Mucosa of stomach (tissue), 1 donor: Measurements from ENCODE around the gene MCF2L.
"Not testable (repeated sequence)": the region's sequence is repeated elsewhere in the genome, so short reads cannot be mapped to it uniquely, and the experiment has no call there.

Experiments used
- H3K27me3 ChIP-seq: one replicate; pipeline ENCODE4 v1.7.0; 2013; ENCODE audit warnings: mild to moderate bottlenecking, low read length; ENCODE audit not compliant: control insufficient read depth, insufficient read depth
- H3K36me3 ChIP-seq: one replicate; pipeline ENCODE4 v1.7.0; 2013; ENCODE audit warnings: low read length; ENCODE audit not compliant: control insufficient read depth, insufficient read depth
- H3K4me1 ChIP-seq: one replicate; pipeline ENCODE4 v1.7.0; 2013; ENCODE audit warnings: mild to moderate bottlenecking, low read length; ENCODE audit not compliant: control insufficient read depth, insufficient read depth
- H3K4me3 ChIP-seq: one replicate; pipeline ENCODE4 v1.7.0; 2013; ENCODE audit warnings: low read length
- H3K9ac ChIP-seq: one replicate; pipeline ENCODE4 v1.7.0; 2013; ENCODE audit warnings: mild to moderate bottlenecking, low read length, moderate library complexity
- H3K9me3 ChIP-seq: one replicate; pipeline ENCODE4 v1.7.0; 2013; ENCODE audit warnings: mild to moderate bottlenecking, low read length, moderate library complexity; ENCODE audit not compliant: control insufficient read depth
- donor health status: Pancreatic carcinoma.

Gene MCF2L

DNA sequence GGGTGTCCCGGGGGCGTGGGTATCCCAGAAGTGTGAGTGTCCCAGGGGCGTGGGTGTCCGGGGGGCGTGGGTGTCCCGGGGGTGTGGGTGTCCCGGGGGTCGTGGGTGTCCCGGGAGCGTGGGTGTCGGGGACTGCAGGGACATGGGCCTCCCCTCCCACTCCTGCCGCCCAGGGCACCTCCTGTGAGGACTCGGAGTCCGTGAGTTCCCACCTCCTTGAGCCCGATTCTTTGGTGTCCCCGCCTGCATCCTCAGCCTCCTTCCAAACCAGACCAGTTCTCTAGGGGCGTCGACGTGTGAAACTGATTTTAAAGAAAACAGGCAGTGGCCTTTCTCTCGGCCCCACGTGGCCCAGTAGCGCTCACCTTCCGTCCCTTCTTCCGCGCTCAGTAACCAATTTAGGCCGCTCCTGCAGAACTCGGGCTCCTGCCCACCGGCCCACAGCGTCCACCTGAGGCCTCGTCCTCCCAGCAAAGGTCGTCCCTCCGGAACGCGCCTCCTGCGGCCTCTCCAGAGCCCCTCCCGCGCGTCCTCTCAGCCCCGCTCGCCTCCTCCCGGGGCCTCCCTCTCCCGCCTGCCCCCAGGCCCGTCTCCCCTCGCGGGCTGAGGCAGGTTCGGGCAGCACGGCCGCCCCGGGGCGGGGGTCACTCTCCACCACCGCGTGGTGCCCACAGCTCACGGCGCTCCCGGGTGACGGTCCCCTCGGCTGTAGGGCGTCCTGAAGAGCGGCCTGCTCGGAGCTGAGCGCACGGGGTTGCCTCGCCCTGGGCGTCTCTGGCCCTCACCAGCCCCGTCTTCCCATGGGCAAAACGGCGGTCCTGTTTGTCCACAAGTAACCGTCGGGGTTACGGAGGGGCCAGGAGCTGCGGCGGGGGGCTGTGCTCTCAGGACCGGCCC lies 140.4 kb downstream of the MCF2L start:
- Histone ChIP-seq H3K36me3 (no peaks in the 10 kb centered on the region), H3K9me3 (no peaks in the 10 kb centered on the region), H3K4me1 (peaks cover 9% of the 10 kb centered on the region), H3K27me3 (peaks cover 31% of the 10 kb centered on the region), H3K9ac (no peak overlapping the region), H3K4me3 (no peak overlapping the region)

DNA sequence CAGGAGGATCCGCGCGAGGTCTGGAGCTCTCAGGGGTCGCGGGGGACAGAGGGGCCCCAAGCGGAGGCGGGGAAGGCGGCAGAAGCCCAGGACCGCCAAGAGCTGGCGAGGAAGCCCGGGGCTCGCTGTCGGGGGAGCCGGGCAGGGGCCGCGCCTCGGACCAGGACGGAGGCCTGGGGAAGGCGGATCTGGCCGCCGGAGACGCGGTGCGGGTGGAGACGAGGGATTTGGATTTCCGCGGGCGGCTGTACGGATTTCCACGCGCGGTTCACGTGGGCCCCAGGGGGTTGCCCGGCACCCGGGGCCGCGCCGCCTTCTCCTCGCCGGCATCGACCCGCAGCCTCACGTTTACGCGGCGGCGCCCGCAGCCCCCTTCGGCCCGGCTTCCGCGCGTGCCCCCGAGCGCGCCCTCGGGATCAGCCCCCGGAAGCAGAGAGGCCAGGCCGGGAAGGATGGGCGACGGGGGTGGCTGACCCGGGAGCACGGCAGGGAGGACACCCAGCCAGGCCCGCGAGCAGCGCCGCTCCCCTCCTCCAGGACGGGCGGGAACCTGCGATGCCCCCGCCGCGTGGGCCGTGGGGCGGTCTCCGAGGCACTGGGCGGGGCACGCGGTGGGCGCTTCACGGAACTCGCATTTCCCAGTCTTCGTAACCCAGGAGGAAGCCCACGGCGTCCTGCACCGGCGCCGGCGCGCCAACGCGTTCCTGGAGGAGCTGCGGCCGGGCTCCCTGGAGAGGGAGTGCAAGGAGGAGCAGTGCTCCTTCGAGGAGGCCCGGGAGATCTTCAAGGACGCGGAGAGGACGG lies 141.2 kb downstream of the MCF2L start:
- Histone ChIP-seq H3K9ac (no peak overlapping the region), H3K4me3 (no peak overlapping the region), H3K9me3 (no peaks in the 10 kb centered on the region), H3K36me3 (no peaks in the 10 kb centered on the region), H3K4me1 (peaks cover 7% of the 10 kb centered on the region), H3K27me3 (peaks cover 30% of the 10 kb centered on the region)

GRCh38 chr13:113110852-113111315 lies 141.9 kb downstream of the MCF2L start:
- Histone ChIP-seq H3K9ac (no peak overlapping the region), H3K9me3 (no peaks in the 10 kb centered on the region), H3K27me3 (peaks cover 28% of the 10 kb centered on the region)

DNA sequence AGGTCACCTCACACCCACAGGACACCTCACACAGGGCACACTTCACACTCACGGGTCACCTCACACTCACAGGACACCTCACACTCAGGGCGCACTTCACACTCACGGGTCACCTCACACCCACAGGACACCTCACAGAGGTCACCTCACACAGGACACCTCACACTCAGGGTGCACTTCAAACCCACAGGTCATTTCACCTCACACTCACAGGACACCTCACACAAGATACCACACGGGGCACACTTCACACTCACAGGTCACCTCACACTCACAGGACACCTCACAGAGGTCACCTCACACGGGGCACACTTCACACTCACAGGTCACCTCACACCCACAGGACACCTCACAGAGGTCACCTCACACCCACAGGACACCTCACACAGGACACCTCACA lies 142.8 kb downstream of the MCF2L start:
- not testable (repeated sequence) for H3K9ac ChIP-seq, H3K9me3 ChIP-seq, H3K36me3 ChIP-seq, H3K4me1 ChIP-seq, H3K4me3 ChIP-seq
- H3K27me3 ChIP-seq, result peaks cover 28% of the 10 kb centered on the region

More at GRCh38 chr13:113110852-113111315, 141.9 kb downstream of the MCF2L start:
- Histone ChIP-seq H3K4me3 (no peak overlapping the region), H3K36me3 (no peaks in the 10 kb centered on the region), H3K4me1 (peaks cover under 1% of the 10 kb centered on the region)

GRCh38 chr13:113112475-113112874 lies 143.5 kb downstream of the MCF2L start:
- H3K4me1 ChIP-seq, H3K4me3 ChIP-seq, H3K9ac ChIP-seq, H3K36me3 ChIP-seq, H3K9me3 ChIP-seq: not testable (repeated sequence)
- peaks cover 28% of the 10 kb centered on the region for H3K27me3 ChIP-seq

- Histone ChIP-seq H3K4me3 (no peak overlapping the region), H3K9me3 (no peaks in the 10 kb centered on the region), H3K4me1 (no peaks in the 10 kb centered on the region), H3K36me3 (no peaks in the 10 kb centered on the region), H3K9ac (no peak overlapping the region), H3K27me3 (peaks cover 28% of the 10 kb centered on the region)
These were observed 144.2 kb downstream of the MCF2L start for GRCh38 chr13:113112893-113113845.

- no peaks in the 10 kb centered on the region for H3K4me1 ChIP-seq
- no peaks in the 10 kb centered on the region for H3K9me3 ChIP-seq
- H3K36me3 ChIP-seq, result no peaks in the 10 kb centered on the region
- no peak overlapping the region for H3K4me3 ChIP-seq
- H3K27me3 ChIP-seq, result peaks cover 28% of the 10 kb centered on the region
- no peak overlapping the region for H3K9ac ChIP-seq
These were observed 144.8 kb downstream of the MCF2L start for GRCh38 chr13:113113846-113114271.

DNA sequence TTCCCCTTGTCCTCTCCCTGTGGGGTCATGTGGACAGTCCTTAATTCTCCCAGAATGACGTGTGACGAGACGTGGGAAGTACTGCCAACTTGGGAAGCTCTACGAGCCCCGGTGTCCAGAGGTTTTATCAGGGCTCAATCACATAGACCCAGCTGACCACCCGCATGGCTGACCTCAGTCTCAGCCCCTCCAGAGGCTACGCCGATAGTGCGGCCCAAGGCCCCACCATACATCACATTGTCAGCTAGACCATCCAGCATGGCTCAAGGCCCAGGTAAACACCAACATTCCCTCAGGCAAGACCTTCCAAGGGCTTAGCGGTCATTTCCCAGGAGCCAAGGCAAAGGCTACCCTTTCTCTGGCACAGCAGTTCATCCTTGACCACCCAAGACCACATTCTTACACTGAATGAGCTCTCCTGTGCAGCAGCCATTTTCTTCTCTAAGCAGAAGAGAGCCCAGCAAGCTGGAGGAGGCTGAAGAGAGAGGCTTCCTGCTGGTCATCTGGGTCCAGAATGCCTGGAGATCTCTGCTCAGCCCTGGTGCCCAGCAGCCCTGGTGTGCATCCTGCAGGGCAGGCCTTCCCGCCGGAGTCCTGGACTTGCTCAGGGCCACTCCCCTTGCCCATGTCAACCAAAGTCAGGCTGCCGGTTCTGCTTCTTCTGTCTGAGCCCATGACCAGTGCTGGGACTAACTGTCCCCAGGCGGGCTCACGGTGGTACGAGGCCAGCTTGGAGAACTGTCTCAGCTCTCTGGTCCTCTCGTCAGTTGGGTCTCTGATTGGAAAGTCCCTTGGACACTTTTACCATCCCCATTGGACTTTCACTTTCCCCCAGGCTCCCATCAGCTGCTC lies 145.7 kb downstream of the MCF2L start:
- Histone ChIP-seq H3K27me3 (peaks cover 21% of the 10 kb centered on the region), H3K9ac (no peak overlapping the region), H3K9me3 (no peaks in the 10 kb centered on the region), H3K36me3 (no peaks in the 10 kb centered on the region), H3K4me1 (no peaks in the 10 kb centered on the region), H3K4me3 (no peak overlapping the region)

DNA sequence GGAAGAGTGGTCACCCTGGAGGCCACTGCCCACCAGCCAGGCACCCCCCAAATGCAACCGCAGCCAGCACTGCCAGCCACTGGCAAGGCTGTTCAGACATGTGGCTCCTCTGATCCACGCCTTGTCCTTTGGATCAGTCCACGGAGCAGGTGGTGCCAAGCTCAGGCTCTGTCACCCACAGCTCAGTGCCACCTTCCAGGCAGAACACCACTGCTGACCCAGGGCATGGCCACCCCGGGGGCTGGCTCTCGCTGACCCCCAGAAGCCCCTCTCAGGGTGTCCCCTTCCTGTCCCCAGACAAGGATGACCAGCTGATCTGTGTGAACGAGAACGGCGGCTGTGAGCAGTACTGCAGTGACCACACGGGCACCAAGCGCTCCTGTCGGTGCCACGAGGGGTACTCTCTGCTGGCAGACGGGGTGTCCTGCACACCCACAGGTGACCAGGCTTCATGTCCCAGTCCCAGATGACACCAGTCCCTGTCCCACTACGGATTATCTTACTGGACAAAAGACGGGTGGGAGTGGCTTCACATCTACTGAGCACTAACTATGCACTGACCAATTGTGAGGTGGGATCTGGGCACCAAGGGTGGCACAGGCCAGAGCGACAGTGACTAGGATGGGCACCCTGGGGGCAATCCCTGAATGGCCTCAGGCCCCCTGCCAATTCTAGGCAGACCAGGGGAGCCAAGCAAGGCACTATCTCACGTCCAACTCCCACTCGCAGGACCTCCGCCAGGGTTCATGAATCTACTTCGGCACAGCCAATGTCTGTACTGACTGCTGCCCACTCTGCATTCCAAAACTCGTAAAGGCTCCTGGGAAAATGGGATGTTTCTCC lies 146.6 kb downstream of the MCF2L start:
- Histone ChIP-seq H3K36me3 (no peaks in the 10 kb centered on the region), H3K4me1 (no peaks in the 10 kb centered on the region), H3K27me3 (peaks cover 13% of the 10 kb centered on the region), H3K4me3 (no peak overlapping the region), H3K9ac (no peak overlapping the region), H3K9me3 (no peaks in the 10 kb centered on the region)

DNA sequence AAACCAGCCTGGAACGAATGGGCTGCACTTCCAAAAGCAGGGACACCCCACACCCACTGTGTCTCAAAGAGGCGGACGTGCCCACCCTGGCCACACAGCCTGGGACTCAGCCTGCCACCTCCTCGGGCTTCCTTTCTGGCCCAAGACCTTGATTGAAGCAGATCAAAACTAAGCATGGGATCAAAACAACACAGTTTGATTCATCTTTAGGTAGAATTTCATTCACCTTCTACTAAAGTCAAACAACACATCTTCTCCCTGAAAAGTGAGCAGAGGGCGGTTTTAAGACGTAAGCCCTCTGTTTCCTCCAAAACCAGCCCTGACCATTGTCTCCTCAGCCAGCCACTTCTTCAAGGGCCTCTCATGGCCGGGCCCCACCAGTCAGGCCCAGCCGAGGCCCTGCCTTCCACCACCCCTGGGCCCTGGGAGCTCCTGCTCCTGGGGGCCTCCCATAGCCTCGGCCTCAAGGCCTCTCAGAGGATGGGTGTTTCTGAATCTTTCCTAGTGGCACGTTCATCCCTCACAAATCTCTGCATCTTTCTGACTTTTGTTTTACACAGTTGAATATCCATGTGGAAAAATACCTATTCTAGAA lies 147.3 kb downstream of the MCF2L start:
- no peak overlapping the region for H3K9ac ChIP-seq
- no peaks in the 10 kb centered on the region for H3K36me3 ChIP-seq
- H3K4me3 ChIP-seq, result no peak overlapping the region
- no peaks in the 10 kb centered on the region for H3K9me3 ChIP-seq
- no peaks in the 10 kb centered on the region for H3K4me1 ChIP-seq
- peaks cover 6% of the 10 kb centered on the region for H3K27me3 ChIP-seq
